ENCODE results near the gene C12orf50.
"Not testable (repeated sequence)": the region's sequence is repeated elsewhere in the genome, so short reads cannot be mapped to it uniquely, and the experiment has no call there.

Gene C12orf50

DNA sequence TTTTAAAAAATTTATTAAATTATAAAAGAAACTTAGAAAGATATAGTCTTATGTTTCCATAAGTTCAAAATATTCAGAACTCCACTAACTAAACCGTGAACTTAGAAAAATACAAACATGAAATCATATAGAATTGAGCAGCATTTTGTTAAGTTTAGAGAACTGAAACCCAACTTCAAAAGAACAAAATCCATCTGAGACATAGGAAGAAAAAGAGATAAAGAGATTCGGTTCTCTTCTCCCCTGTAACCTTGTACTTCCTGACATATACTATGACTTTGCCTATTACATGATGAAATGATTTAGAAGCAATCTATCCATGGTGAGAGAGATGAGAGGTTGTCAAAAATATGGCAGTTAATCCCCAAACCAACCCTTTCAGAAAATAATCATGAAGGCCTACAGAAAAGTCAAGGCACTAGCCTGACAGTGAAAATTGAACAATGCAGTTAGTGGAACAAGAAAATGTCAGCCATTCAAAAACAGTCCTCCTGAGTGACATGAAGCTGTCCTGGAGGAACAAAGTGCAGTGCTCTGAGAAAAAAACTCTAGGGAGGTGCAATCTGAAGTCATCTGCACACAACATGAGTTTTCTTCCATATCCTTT lies 44.0 kb downstream of the C12orf50 start:
- DNase-seq (ENCODE audit: low read depth): no peak

DNA sequence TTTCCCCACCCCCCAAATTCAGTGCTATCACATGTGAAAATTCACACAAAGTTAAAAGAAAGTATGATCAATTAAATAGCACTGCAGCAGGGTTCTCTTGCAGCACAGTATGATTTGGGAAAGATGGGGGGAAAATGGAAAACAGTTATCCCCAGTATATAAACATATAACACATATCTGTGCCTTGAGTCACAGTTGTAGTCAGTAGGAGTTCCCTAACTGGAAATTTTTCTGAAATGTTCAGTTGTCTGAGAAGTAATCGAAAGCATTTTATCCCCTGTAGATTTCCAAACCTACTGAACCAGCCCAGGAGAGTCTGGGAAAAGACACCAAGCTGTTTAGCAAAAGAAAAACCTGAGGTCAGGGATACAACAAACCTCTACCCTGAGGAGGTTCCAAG lies 47.0 kb downstream of the C12orf50 start:
- DNase-seq (ENCODE audit: low read depth): no peak

DNA sequence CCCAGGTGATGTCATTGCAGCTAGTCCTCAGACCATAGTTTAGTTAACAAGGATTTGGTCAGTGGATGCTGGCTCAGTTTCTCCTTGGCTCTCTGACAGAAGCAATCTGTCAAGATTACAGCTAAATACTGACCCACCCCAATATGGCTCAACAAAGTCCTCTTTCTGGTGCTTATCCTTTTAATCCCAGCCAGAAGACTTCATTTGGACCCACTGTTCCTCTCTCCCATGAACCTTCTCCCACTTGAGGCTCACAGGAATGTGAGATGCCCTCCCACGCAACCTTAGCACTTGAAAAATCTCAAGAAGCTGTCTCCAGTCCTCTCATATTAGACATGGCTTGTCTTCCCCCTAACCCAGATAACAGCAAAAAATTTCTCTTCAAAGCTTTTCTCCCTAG lies 47.7 kb downstream of the C12orf50 start:
- DNase-seq (ENCODE audit: low read depth): no peak

DNA sequence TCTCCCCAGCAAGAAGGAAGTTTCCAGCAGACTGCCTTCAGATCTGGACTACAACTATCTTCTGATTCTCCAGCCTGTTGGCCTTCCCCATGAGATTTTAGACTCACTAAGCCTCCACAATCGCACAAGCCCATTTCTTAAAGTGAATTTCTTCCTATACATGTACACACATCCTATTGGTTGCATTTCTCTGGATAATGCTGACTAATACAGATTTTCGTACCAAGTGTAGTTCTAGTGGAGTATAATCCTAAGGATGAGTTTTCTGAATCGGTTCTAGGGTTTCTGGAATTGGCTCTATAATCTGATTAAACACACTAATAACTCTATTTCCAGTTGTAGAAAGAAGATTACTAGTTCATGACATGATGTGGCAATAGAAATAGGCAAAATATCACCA lies 53.3 kb downstream of the C12orf50 start:
- DNase-seq (ENCODE audit: low read depth): no peak

DNA sequence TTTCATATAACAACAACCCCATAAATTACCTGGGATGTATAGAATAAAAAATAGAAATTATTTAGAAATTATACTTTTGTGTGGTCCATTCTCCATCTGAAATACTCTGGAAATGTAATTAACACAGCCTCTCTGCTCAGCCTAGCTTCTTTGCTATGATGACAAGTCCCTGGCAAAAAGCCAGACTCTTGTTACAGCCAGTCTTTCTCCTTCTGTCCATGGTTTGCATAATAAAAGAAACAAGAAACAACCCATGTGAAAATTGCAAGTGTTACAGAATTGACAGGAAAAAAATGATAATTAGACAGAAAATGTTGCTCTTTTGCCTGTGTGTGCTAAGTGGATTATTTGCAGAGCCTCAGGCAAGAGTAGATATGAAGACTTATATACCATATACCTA lies 61.3 kb downstream of the C12orf50 start:
- no peak for DNase-seq (ENCODE audit: low read depth)

DNA sequence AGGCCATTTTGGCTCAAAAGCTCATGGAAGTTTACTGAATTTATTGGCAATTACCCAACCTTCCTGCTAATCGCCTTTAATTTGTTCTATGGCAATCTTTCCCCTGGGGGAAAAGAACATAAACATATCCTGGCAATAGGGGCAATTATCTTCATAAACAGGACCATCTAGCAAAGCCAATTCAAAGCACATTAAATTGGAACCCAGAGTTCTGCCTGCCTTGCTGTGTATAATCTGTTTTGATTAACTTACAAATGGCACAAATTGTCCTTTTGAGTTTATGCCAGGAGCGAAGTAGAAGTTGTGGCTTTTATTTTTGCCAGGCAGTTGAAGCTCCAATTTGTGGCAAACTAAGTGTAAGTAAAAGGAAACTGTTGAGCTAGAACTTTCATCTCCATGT lies 68.6 kb downstream of the C12orf50 start:
- no peak for DNase-seq (ENCODE audit: low read depth)

DNA sequence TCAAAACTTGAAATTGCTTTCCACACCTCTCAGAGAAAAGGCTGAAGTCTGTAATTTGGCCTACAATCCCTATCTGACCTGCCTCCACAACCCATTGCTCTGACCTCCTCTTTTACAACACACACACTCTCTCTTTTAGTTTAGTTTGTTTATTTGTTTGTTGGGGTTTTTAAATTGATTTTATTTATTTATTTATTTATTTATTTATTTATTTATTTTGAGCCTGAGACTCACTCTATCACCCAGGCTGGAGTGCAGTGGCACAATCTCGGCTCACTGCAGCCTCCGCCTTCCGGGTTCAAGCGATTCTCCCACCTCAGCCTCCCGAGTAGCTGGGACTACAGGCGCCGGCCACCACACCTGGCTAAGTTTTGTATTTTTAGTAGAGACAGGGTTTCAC lies 75.2 kb downstream of the C12orf50 start:
- not testable (repeated sequence) for DNase-seq (ENCODE audit: low read depth)

DNA sequence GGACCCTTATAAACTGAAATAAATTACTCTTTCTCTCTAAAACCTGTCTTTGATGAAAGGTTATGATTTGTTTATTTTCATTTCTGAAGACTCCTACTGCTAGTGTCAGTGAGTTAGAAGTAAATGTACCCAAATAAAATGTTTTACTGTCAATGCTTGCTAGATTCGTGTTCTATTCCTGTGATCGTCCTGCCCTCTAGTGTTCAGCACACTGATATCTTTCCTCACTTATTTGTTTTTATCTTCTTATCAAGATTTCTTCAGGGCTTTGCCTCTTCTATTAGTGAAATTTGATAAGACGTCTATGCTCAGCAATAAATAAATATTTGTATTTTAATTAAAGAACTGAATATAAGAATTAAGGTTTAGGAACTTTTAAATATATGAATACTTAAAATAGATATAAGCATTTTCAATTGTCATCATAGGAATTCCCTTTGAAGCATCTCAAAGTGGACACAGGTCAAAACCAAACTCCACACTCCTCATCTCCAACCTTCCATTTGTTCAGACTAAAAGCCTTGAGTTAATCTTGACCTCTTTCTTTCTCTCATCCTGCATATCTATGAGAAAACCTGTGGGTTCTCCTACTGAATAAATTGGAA lies 75.8 kb downstream of the C12orf50 start:
- DNase-seq (ENCODE audit: low read depth): no peak

DNA sequence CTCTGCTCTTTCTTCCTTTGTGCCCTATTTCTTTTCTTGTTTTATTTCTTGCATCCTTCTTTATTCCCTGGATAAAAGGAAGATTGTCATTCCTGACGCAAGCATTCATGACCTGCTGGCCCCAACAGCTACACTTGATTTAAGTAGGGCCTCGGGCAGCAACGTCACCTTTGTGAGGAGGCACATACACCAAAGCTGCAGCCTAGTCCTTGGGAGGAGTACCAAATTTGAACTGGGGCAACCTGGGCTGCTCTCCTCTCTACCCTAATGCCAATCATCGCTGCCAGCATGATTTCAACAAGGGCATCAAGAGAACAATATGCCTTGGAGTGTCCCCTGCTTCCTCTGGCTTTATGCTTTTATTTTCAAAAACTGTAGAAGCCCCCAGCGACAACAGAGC lies 76.4 kb downstream of the C12orf50 start:
- no peak for DNase-seq (ENCODE audit: low read depth)

DNA sequence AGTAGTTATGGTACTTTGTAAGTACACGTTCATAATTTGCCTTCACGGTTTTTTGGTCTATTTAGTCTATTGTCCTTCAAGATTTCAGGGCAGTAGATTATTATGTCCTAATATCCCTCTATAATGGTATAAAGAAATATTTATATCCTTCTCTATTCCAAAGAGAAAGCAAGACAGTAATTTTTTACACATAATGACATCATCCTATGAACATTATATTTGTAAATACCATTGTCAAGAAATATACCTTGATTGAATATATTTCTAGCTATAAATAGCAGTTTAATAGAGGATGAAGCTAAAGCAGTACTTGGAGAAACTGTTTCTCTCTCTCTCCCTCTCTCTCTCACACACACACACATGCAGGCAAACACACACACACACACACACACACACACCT lies 77.0 kb downstream of the C12orf50 start:
- DNase-seq (ENCODE audit: low read depth): no peak

DNA sequence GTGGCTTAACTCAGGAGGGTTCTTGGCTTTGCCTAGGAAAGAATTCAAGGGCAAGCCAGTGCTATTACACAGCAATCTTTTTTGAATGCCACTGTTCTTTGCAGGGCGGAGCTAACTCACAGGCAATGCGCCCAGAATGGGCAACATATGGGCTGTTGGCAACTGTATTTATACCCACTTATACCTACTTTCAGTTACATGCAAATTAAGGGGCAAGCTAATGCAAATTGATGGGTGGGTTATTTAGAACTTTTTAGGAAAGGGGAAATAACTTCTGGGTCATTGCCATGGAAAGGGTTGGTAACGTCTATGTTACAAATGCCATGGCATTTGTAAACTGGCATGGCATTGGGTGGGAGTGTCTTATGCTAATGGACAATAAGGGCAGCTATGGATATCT lies 85.4 kb downstream of the C12orf50 start:
- DNase-seq (ENCODE audit: low read depth): no peak

DNA sequence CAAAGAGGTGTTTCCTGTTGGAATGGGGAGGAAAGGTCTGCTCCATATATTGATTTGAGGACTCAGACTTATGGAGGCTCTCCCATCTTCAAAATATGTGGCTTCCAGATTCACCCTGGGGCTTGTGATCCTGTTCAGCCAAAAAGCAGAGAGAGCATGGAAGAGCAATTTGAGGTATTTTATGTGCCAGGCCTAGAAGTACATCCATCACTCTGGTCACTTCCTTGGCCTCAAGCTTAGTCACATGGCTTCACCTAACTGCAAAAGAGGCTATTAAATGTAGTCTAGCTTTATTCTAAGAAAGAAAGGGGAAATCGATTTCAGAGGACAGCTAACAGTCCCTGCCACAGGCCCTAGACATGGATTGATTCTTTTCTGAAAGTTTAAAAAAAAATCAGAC lies 86.2 kb downstream of the C12orf50 start:
- DNase-seq (ENCODE audit: low read depth): no peak

DNA sequence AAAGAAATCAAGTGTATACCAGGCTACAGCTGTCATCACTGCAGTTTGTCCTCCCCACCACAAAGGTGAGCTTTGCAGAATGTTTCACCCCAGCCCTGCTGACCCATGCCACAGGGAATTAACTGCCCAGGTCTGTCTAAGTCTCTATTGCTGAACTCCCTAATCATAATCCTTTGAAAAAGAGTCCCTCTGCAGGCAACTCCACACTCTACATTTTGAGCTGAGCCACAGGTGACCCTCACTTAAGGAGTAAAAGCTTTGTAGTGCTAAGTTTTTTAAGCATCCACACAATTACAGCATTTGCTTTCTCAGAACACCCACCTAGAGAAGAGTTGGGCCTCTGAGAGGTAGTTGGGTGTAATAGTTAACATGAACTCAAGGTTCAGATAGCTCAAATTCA lies 90.0 kb downstream of the C12orf50 start:
- no peak for DNase-seq (ENCODE audit: low read depth)

DNA sequence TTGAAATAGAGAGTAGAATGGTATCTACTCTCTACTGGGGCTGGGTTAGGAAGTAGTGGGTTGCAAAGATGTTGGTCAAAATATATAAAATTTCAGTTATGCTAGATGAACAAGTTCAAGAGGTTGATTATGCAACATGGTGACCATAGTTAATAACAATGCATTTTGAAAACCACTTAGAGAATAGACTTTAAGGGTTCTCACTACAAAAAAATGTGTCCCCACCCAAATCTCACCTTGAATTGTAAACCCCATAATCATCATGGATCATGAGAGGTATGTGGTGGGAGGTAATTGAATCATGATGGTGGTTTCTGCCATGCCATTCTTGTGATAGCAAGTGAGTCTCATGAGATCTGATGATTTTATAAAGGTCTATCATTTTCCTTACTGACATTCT lies 94.0 kb downstream of the C12orf50 start:
- no peak for DNase-seq (ENCODE audit: low read depth)

DNA sequence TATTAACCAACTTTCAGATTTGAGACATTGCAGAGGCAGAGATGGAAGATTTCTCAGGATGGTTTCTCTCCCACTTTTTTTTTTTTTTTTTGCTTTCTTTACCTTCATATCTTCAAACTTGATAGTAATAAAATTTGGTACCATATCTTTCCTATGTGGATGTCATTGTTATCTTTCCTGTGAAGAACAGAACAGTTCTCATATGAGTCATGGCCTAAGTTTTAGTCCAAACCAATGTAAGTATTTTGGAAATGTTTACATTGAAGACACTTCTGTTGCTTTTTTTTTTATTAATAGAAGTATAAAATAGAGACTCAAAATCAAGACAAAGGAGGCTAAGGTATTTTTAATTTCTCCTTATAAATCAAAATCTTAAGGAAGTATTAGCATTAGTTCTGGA lies 95.2 kb downstream of the C12orf50 start:
- no peak for DNase-seq (ENCODE audit: low read depth)

DNA sequence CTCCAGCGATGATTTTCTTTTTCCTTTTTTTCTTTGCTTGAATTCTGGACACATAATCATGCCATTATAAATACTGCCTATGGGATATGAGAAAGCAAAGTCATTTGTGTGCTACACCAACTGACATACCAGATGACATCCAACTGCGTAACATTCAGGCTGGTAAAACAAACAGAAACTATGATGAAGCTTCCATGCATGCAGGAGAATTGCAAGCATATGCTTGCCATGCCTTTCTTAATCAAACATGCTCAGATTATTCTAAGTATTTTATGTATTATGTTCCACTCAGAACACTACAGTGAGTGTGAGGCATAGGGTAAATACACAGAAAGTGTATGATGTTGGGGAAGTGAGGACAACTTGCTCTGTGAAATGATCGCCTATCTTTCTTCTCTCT lies 97.4 kb downstream of the C12orf50 start:
- DNase-seq (ENCODE audit: low read depth): no peak

DNA sequence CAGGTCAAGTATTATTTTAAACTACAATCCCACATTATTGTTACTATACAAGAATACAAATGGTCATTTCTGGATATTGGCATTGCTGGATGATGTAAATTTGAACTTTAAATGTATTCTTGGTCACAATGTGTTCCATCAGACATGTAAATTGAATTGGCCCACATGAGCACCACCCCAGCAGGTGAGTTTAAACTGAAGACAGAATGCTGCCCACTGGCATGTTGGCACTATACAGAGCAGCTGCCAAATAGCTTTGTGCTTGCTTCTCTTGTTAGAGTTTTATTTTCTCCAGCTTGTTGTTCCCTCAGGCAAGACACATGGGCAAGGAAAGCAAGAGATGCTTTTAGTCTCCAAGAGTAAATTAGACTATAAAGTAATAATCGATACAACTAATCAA lies 98.6 kb downstream of the C12orf50 start:
- no peak for DNase-seq (ENCODE audit: low read depth)
